22Rv1 (cell line): ENCODE results near the gene ADAMTS17.

Experiments used
- CTCF ChIP-seq: fragments of 450-650 bp; IDR thresholded peaks from 2 replicates; pipeline ENCODE4 v1.5.1; 2017; ENCODE audit warnings: mild to moderate bottlenecking
- ZFX ChIP-seq: fragments of 450-650 bp; IDR thresholded peaks from 2 replicates; pipeline ENCODE4 v1.6.1; 2017; ENCODE audit warnings: antibody characterized with exemption, borderline replicate concordance

GRCh38 chr15:100340721-100341238 lies 995 bp downstream of the ADAMTS17 start:
- TF ChIP-seq CTCF (no peak), ZFX (no peak)
